Sigmoid colon (tissue), 3 donors: ENCODE measurements around the gene GGACT.

Source experiments
- POLR2A ChIP-seq, 2 donors: fragments of 450-650 bp; IDR thresholded peaks; one replicate each; pipeline ENCODE4 v1.6.1; 2016; ENCODE audit warnings: antibody characterized with exemption in 2 of 2, mild to moderate bottlenecking in 2 of 2, moderate library complexity in 2 of 2
- TF ChIP-seq, protein P1 (sequence below), 4 experiments: fragments of 450-650 bp in 3 of 4; fragments of 200-600 bp in 1 of 4; IDR thresholded peaks; one replicate each; pipeline ENCODE4 v1.5.1; 2016 to 2019; ENCODE audit warnings: antibody characterized with exemption in 4 of 4, mild to moderate bottlenecking in 3 of 4, moderate library complexity in 2 of 4

GRCh38 chr13:100523411-100523810 lies 65.2 kb downstream of the GGACT start:
- TF ChIP-seq, protein P1, sequence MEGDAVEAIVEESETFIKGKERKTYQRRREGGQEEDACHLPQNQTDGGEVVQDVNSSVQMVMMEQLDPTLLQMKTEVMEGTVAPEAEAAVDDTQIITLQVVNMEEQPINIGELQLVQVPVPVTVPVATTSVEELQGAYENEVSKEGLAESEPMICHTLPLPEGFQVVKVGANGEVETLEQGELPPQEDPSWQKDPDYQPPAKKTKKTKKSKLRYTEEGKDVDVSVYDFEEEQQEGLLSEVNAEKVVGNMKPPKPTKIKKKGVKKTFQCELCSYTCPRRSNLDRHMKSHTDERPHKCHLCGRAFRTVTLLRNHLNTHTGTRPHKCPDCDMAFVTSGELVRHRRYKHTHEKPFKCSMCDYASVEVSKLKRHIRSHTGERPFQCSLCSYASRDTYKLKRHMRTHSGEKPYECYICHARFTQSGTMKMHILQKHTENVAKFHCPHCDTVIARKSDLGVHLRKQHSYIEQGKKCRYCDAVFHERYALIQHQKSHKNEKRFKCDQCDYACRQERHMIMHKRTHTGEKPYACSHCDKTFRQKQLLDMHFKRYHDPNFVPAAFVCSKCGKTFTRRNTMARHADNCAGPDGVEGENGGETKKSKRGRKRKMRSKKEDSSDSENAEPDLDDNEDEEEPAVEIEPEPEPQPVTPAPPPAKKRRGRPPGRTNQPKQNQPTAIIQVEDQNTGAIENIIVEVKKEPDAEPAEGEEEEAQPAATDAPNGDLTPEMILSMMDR (IDR thresholded peaks at IDR 0.05): no peak
- no peak for TF ChIP-seq POLR2A (IDR thresholded peaks at IDR 0.05)
